CD14-positive monocyte (primary cell): ENCODE data around the gene GRXCR2. TPM values are rescaled to one million over a fixed set of nuclear protein-coding genes. Genes with fewer than 3 reads are reported as not detected.

ENCODE experiments used
- DNase-seq, 3 donors: peaks; one replicate each; pipeline ENCODE4 v3.0.0-alpha.2; 2011 to 2022
- H2AFZ ChIP-seq: 2 replicates; pipeline ENCODE4 v1.6.0; 2012; ENCODE audit warnings: mild to moderate bottlenecking, low read depth, low read length, inconsistent platforms; ENCODE audit not compliant: insufficient read depth, poor library complexity, severe bottlenecking
- H3K27ac ChIP-seq, 2 donors: 1 replicate in 1 of 2; 2 replicates in 1 of 2; pipeline ENCODE4 v1.5.1; 2012 to 2013; ENCODE audit warnings: low read length in 2 of 2, control low read depth in 1 of 2, inconsistent platforms in 1 of 2, low read depth in 1 of 2, mild to moderate bottlenecking in 1 of 2
- H3K27me3 ChIP-seq, 2 donors: one replicate each; pipeline versions ENCODE4 v1.6.0 to v1.6.1; 2011 to 2013; ENCODE audit warnings: low read length in 2 of 2; ENCODE audit not compliant: control insufficient read depth in 2 of 2, insufficient read depth in 2 of 2
- H3K36me3 ChIP-seq, 2 donors: replicated peaks in 1 of 2; 1 replicate in 1 of 2; 2 replicates in 1 of 2; pipeline versions ENCODE4 v1.5.1 to v1.6.1; 2012 to 2013; ENCODE audit warnings: low read length in 2 of 2, control low read depth in 1 of 2, inconsistent platforms in 1 of 2, mild to moderate bottlenecking in 1 of 2; ENCODE audit not compliant: insufficient read depth in 2 of 2, control insufficient read depth in 1 of 2
- H3K4me1 ChIP-seq, 2 donors: 1 replicate in 1 of 2; 2 replicates in 1 of 2; pipeline versions ENCODE4 v1.5.1 to v1.6.1; 2012 to 2013; ENCODE audit warnings: low read length in 2 of 2, control low read depth in 1 of 2, inconsistent platforms in 1 of 2, mild to moderate bottlenecking in 1 of 2, moderate library complexity in 1 of 2; ENCODE audit not compliant: insufficient read depth in 2 of 2, control insufficient read depth in 1 of 2
- H3K4me2 ChIP-seq: replicated peaks from 2 replicates; pipeline ENCODE3; 2012; ENCODE audit warnings: low read length, moderate library complexity, mild to moderate bottlenecking; ENCODE audit not compliant: poor library complexity, severe bottlenecking; ENCODE audit errors: extremely low read depth
- H3K4me3 ChIP-seq, 3 experiments: fragments of 200-600 bp in 1 of 3; sonication (generic) in 1 of 3; replicated peaks in 1 of 3; 1 replicate in 2 of 3; 2 replicates in 1 of 3; pipeline ENCODE4 v1.5.1; 2011 to 2013; ENCODE audit warnings: low read length in 3 of 3, mild to moderate bottlenecking in 3 of 3, control low read depth in 2 of 3, low read depth in 2 of 3, inconsistent platforms in 1 of 3, moderate library complexity in 1 of 3
- H3K79me2 ChIP-seq: 2 replicates; pipeline ENCODE4 v1.6.0; 2012; ENCODE audit warnings: mild to moderate bottlenecking, control low read depth, inconsistent platforms, low read length, moderate library complexity; ENCODE audit not compliant: insufficient read depth
- H3K9ac ChIP-seq: 2 replicates; pipeline ENCODE4 v1.6.0; 2017; ENCODE audit warnings: low read length, mild to moderate bottlenecking; ENCODE audit not compliant: insufficient read depth, poor library complexity, severe bottlenecking
- H3K9me3 ChIP-seq, 2 donors: replicated peaks in 1 of 2; 1 replicate in 1 of 2; 2 replicates in 1 of 2; pipeline versions ENCODE4 v1.5.1 to v1.6.1; 2012 to 2013; ENCODE audit warnings: low read length in 2 of 2, control low read depth in 1 of 2; ENCODE audit not compliant: control insufficient read depth in 1 of 2, insufficient read depth in 1 of 2
- H4K20me1 ChIP-seq: 2 replicates; pipeline ENCODE4 v1.6.0; 2012; ENCODE audit warnings: mild to moderate bottlenecking, low read length, control low read depth, moderate library complexity; ENCODE audit not compliant: insufficient read depth
- H3K27ac Mint-ChIP-seq, 7 donors: one replicate each; pipeline ENCODE4 v1.8.0; 2020; ENCODE audit warnings: mild to moderate bottlenecking in 7 of 7, mixed read lengths in 7 of 7, moderate library complexity in 6 of 7, inconsistent platforms in 2 of 7
- H3K27me3 Mint-ChIP-seq, 3 donors: one replicate each; pipeline ENCODE4 v1.8.0; 2021 to 2022; ENCODE audit warnings: low read depth in 3 of 3, mild to moderate bottlenecking in 3 of 3, mixed read lengths in 3 of 3, moderate library complexity in 3 of 3, inconsistent platforms in 1 of 3
- H3K36me3 Mint-ChIP-seq, 2 donors: one replicate each; pipeline ENCODE4 v1.8.0; 2020; ENCODE audit warnings: mixed read lengths in 2 of 2, inconsistent platforms in 1 of 2, mild to moderate bottlenecking in 1 of 2
- H3K4me1 Mint-ChIP-seq: one replicate; pipeline ENCODE4 v1.8.0; 2020; ENCODE audit warnings: mild to moderate bottlenecking, mixed read lengths
- H3K4me3 Mint-ChIP-seq, 2 donors: one replicate each; pipeline ENCODE4 v1.8.0; 2020; ENCODE audit warnings: mild to moderate bottlenecking in 2 of 2, mixed read lengths in 2 of 2, moderate library complexity in 1 of 2
- H3K9me3 Mint-ChIP-seq, 7 donors: one replicate each; pipeline ENCODE4 v1.8.0; 2020 to 2022; ENCODE audit warnings: mixed read lengths in 7 of 7, mild to moderate bottlenecking in 6 of 7, moderate library complexity in 6 of 7, inconsistent platforms in 2 of 7
- WGBS: methylation state at CpG from one replicate; pipeline ENCODE4 v1.1.5; 2013; ENCODE audit warnings: missing lambda C conversion rate; ENCODE audit not compliant: insufficient coverage; 5-methylcytosine and 5-hydroxymethylcytosine counted together
- intact Hi-C, 2 donors: fragments of 100-400 bp; cut with micrococcal nuclease; formaldehyde crosslinking; loops; one replicate each; pipeline versions ENCODE4 v1.15.0 to v1.15.1; 2023
- polyA plus RNA-seq, 3 donors: library from polyadenylated mRNA; depleted of rRNA in 1 of 3; unstranded in 2 of 3; stranded (reverse) in 1 of 3; fragments of 300-500 nt in 2 of 3; fragments of >200 nt in 1 of 3; fragmentation: Illumina TruSeq in 2 of 3; gene quantifications; 1 replicate in 2 of 3; 2 replicates in 1 of 3; pipeline ENCODE4 v1.2.3, GENCODE V29; 2012 to 2021
- TF ChIP-seq, protein P1 (sequence below): fragments of 200-600 bp; IDR thresholded peaks from one replicate; pipeline ENCODE4 v1.8.0; 2022; ENCODE audit warnings: antibody characterized with exemption, mild to moderate bottlenecking

Gene GRXCR2
- polyA plus RNA-seq, 3 donors, result not detected

- Histone ChIP-seq H4K20me1 (no peaks in the 10 kb centered on the region), H3K4me2 (no peak overlapping the region), H3K9me3 (no peaks in the 10 kb centered on the region), H3K9ac (no peak overlapping the region), H3K4me3 (no peak overlapping the region), H3K4me1 (no peaks in the 10 kb centered on the region), H3K36me3 (no peaks in the 10 kb centered on the region), H2AFZ (no peak overlapping the region), H3K27ac (no peak overlapping the region), H3K79me2 (no peaks in the 10 kb centered on the region), H3K27me3 (no peaks in the 10 kb centered on the region)
- TF ChIP-seq, protein P1, sequence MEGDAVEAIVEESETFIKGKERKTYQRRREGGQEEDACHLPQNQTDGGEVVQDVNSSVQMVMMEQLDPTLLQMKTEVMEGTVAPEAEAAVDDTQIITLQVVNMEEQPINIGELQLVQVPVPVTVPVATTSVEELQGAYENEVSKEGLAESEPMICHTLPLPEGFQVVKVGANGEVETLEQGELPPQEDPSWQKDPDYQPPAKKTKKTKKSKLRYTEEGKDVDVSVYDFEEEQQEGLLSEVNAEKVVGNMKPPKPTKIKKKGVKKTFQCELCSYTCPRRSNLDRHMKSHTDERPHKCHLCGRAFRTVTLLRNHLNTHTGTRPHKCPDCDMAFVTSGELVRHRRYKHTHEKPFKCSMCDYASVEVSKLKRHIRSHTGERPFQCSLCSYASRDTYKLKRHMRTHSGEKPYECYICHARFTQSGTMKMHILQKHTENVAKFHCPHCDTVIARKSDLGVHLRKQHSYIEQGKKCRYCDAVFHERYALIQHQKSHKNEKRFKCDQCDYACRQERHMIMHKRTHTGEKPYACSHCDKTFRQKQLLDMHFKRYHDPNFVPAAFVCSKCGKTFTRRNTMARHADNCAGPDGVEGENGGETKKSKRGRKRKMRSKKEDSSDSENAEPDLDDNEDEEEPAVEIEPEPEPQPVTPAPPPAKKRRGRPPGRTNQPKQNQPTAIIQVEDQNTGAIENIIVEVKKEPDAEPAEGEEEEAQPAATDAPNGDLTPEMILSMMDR, result no peak
- Mint-ChIP-seq H3K9me3 (peaks cover 0 to 2% (median 0%) of the 10 kb centered on the region in 7 donors), H3K27me3 (peaks cover 1 to 2% (median 2%) of the 10 kb centered on the region in 3 donors), H3K4me1 (no peaks in the 10 kb centered on the region), H3K4me3 (no peak overlapping the region), H3K36me3 (no peaks in the 10 kb centered on the region), H3K27ac (no peak overlapping the region)
- WGBS, result 89% methylated on average over 3 of the region's 6 CpGs
- DNase-seq, result no peak
- intact Hi-C loops, result no loop called here
These were observed 25.0 kb downstream of the GRXCR2 start for GRCh38 chr5:145847499-145848497.

GRCh38 chr5:145846081-145846480 is 26.7 kb downstream of the GRXCR2 start:
- no peak overlapping the region for H2AFZ ChIP-seq
- H3K9me3 ChIP-seq, result no peaks in the 10 kb centered on the region
- H3K27me3 Mint-ChIP-seq, result peaks cover under 1 to 2% (median 1%) of the 10 kb centered on the region in 3 donors
- H3K4me2 ChIP-seq, result no peak overlapping the region
- H3K9me3 Mint-ChIP-seq, result peaks cover 0 to 2% (median 0%) of the 10 kb centered on the region in 7 donors
- H3K9ac ChIP-seq, result no peak overlapping the region
- H3K4me3 Mint-ChIP-seq, result no peak overlapping the region
- H3K27me3 ChIP-seq, result no peaks in the 10 kb centered on the region
- no peak for DNase-seq
- intact Hi-C loops, result no loop called here
- WGBS, result no CpG with 5 or more reads among the region's 3 CpGs
- no peaks in the 10 kb centered on the region for H3K36me3 ChIP-seq
- no peaks in the 10 kb centered on the region for H3K4me1 Mint-ChIP-seq
- H4K20me1 ChIP-seq, result no peaks in the 10 kb centered on the region
- no peaks in the 10 kb centered on the region for H3K4me1 ChIP-seq
- H3K79me2 ChIP-seq, result no peaks in the 10 kb centered on the region
- H3K27ac ChIP-seq, result no peak overlapping the region
- TF ChIP-seq, protein P1, result no peak
- H3K4me3 ChIP-seq, result no peak overlapping the region
- H3K36me3 Mint-ChIP-seq, result no peaks in the 10 kb centered on the region
- H3K27ac Mint-ChIP-seq, result no peak overlapping the region
